SU-DHL-6 (cell line): Measurements from ENCODE around the gene GTPBP4.

Experiments used
- H2AFZ ChIP-seq: fragments of 200-600 bp; sonication (generic); 2 replicates; pipeline ENCODE4 v1.6.1; 2014; ENCODE audit warnings: low read depth, mild to moderate bottlenecking, moderate library complexity, mixed read lengths, antibody characterized with exemption, low read length; ENCODE audit not compliant: severe bottlenecking
- H3F3A ChIP-seq: fragments of 200-600 bp; shearing (Covaris generic); 2 replicates; pipeline ENCODE4 v1.6.0; 2016; ENCODE audit warnings: antibody characterized with exemption, mild to moderate bottlenecking; ENCODE audit not compliant: insufficient read depth
- H3K27ac ChIP-seq: fragments of 200-600 bp; sonication (generic); 2 replicates; pipeline ENCODE4 v1.5.1; 2016; ENCODE audit warnings: low read depth, mild to moderate bottlenecking, low read length, moderate library complexity, mixed read lengths
- H3K27me3 ChIP-seq: fragments of 200-600 bp; sonication (generic), shearing (Covaris generic); 2 replicates; pipeline ENCODE4 v1.6.0; 2014; ENCODE audit warnings: mild to moderate bottlenecking, low read length
- H3K36me3 ChIP-seq: fragments of 200-600 bp; sonication (generic); 2 replicates; pipeline ENCODE4 v1.6.1; 2014; ENCODE audit warnings: mild to moderate bottlenecking, low read length, mixed read lengths
- H3K4me2 ChIP-seq: fragments of 300-600, 200-600 bp; shearing (Covaris generic), sonication (generic); 2 replicates; pipeline ENCODE4 v1.6.0; 2014; ENCODE audit warnings: low read length, low read depth, mild to moderate bottlenecking; ENCODE audit not compliant: poor library complexity, severe bottlenecking
- H3K4me3 ChIP-seq: fragments of 200-600 bp; sonication (generic); 2 replicates; pipeline ENCODE4 v1.5.1; 2014; ENCODE audit warnings: antibody characterized with exemption, low read length, mild to moderate bottlenecking, mixed read lengths; ENCODE audit not compliant: insufficient read depth, poor library complexity, severe bottlenecking
- H3K79me2 ChIP-seq: fragments of 200-600 bp; sonication (generic); 2 replicates; pipeline ENCODE4 v1.6.1; 2014; ENCODE audit warnings: mild to moderate bottlenecking, low read length, moderate library complexity; ENCODE audit not compliant: insufficient read depth
- H3K9ac ChIP-seq: fragments of 200-600 bp; sonication (generic); 2 replicates; pipeline ENCODE4 v1.7.0; 2014; ENCODE audit warnings: mild to moderate bottlenecking, low read length
- H3K9me2 ChIP-seq: fragments of 200-600 bp; sonication (generic); replicated peaks from 2 replicates; pipeline ENCODE4 v1.6.1; 2014; ENCODE audit warnings: low read length; ENCODE audit not compliant: insufficient read depth
- H3K9me3 ChIP-seq: fragments of 200-600 bp; sonication (generic); 2 replicates; pipeline ENCODE4 v1.6.1; 2014; ENCODE audit warnings: low read length, mixed read lengths; ENCODE audit not compliant: insufficient read depth
- H4K20me1 ChIP-seq: fragments of 200-600 bp; sonication (generic); 2 replicates; pipeline ENCODE4 v1.6.1; 2014; ENCODE audit warnings: low read depth, mild to moderate bottlenecking, antibody characterized with exemption, low read length, moderate library complexity, mixed read lengths
- CTCF ChIP-seq: fragments of 200-600 bp; sonication (generic); IDR thresholded peaks from one replicate; pipeline ENCODE4 v1.5.1; 2017; ENCODE audit warnings: antibody characterized with exemption, mild to moderate bottlenecking, low read length, moderate library complexity; ENCODE audit not compliant: insufficient read depth, poor library complexity, severe bottlenecking
- EZH2phosphoT487 ChIP-seq: fragments of 200-600 bp; sonication (generic), shearing (Covaris generic); conservative IDR thresholded peaks from 2 replicates; pipeline ENCODE4 v1.6.1; 2018; ENCODE audit warnings: mild to moderate bottlenecking, antibody characterized with exemption, low read length, moderate library complexity, mixed read lengths

Gene GTPBP4

GRCh38 chr10:955820-956217, 32.4 kb upstream of the GTPBP4 start:
- no peak overlapping the region for H3K9ac ChIP-seq

GRCh38 chr10:958106-958505, 30.1 kb upstream of the GTPBP4 start:
- Histone ChIP-seq H3K4me2 (no peak overlapping the region), H3K9me2 (no peaks in the 10 kb centered on the region), H3K27me3 (no peaks in the 10 kb centered on the region), H3K79me2 (no peaks in the 10 kb centered on the region), H3K9ac (no peak overlapping the region), H4K20me1 (no peaks in the 10 kb centered on the region), H3K27ac (no peak overlapping the region), H3K36me3 (no peaks in the 10 kb centered on the region), H3K4me3 (no peak overlapping the region), H3K9me3 (no peaks in the 10 kb centered on the region), H2AFZ (no peak overlapping the region), H3F3A (no peaks in the 10 kb centered on the region)
- TF ChIP-seq CTCF = no peak
- no peak for TF ChIP-seq EZH2phosphoT487

More at GRCh38 chr10:955820-956217, 32.4 kb upstream of the GTPBP4 start:
- no peak overlapping the region for H2AFZ ChIP-seq
- H3K36me3 ChIP-seq = no peaks in the 10 kb centered on the region
- H3F3A ChIP-seq = no peaks in the 10 kb centered on the region
- H3K9me2 ChIP-seq = no peaks in the 10 kb centered on the region
- H4K20me1 ChIP-seq = no peaks in the 10 kb centered on the region
- H3K79me2 ChIP-seq = no peaks in the 10 kb centered on the region
- no peaks in the 10 kb centered on the region for H3K27me3 ChIP-seq
- H3K4me2 ChIP-seq = no peak overlapping the region
- H3K4me3 ChIP-seq = no peak overlapping the region
- no peak for TF ChIP-seq CTCF
- no peak for TF ChIP-seq EZH2phosphoT487
- H3K27ac ChIP-seq = no peak overlapping the region
- no peaks in the 10 kb centered on the region for H3K9me3 ChIP-seq

DNA sequence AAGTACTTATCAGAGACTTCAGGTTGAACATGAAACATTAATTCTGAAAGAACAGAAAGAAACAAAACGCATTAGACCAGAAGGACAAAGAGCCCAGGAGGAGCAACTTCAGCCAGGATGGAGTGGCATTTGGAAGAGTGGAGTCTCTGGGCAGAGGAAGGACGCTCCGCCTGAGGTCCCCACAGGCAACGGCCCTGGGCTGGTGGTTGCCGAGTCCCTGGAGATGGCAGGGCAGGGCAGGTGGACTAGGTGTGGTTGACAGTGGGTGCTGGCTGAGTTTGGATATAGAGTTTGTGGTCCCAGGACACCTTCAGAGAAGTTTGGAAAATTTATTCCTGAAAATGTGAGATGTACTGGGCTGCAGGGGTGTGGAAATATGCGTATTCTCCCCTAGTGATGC, 29.4 kb upstream of the GTPBP4 start:
- no peaks in the 10 kb centered on the region for H3K9me2 ChIP-seq
- H3K79me2 ChIP-seq = no peaks in the 10 kb centered on the region
- no peak overlapping the region for H3K4me3 ChIP-seq
- H3K9me3 ChIP-seq = no peaks in the 10 kb centered on the region
- no peak for TF ChIP-seq CTCF
- no peak for TF ChIP-seq EZH2phosphoT487
- no peaks in the 10 kb centered on the region for H3F3A ChIP-seq
- H3K4me2 ChIP-seq = no peak overlapping the region
- H3K36me3 ChIP-seq = no peaks in the 10 kb centered on the region
- H3K9ac ChIP-seq = no peak overlapping the region
- no peak overlapping the region for H3K27ac ChIP-seq
- H2AFZ ChIP-seq = no peak overlapping the region
- no peaks in the 10 kb centered on the region for H4K20me1 ChIP-seq
- H3K27me3 ChIP-seq = no peaks in the 10 kb centered on the region
